HepG2 (cell line): ENCODE results near the gene FAM43B. TPM values are rescaled to one million over a fixed set of nuclear protein-coding genes. Genes with fewer than 3 reads are reported as not detected.
A peak's percentile ranks its signal among the peaks of the same experiment; 100 is the strongest.

ENCODE experiments used
- ATRX ChIP-seq: sonication (generic); formaldehyde crosslinking; IDR thresholded peaks from 2 replicates; pipeline ENCODE4 v1.4.0; 2020; ENCODE audit warnings: missing genetic modification reagents, borderline replicate concordance
- DNMT3B ChIP-seq: conservative IDR thresholded peaks from 2 replicates; pipeline ENCODE4 v1.6.1; 2016; ENCODE audit warnings: missing biosample characterization, control low read depth
- DRAP1 ChIP-seq: IDR thresholded peaks from 2 replicates; pipeline ENCODE4 v1.6.1; 2016; ENCODE audit warnings: missing genetic modification reagents, missing compliant biosample characterization
- FOXK2 ChIP-seq: fragments of 450-650 bp; IDR thresholded peaks from 2 replicates; pipeline ENCODE4 v1.6.1; 2016
- GABPB1 ChIP-seq: IDR thresholded peaks from 2 replicates; pipeline ENCODE4 v1.6.1; 2016; ENCODE audit warnings: mild to moderate bottlenecking, missing genetic modification reagents, moderate library complexity, missing compliant biosample characterization
- GATAD1 ChIP-seq: IDR thresholded peaks from 2 replicates; pipeline ENCODE4 v1.6.1; 2016; ENCODE audit warnings: missing genetic modification reagents, missing compliant biosample characterization
- HNF4G ChIP-seq, 2 experiments: sonication (generic) in 1 of 2; formaldehyde crosslinking in 1 of 2; IDR thresholded peaks; 2 replicates each; pipeline versions ENCODE4 v1.4.0 to v1.6.1; 2011 to 2020; ENCODE audit warnings: borderline replicate concordance in 2 of 2, low read depth in 2 of 2, mild to moderate bottlenecking in 2 of 2, low read length in 1 of 2, missing genetic modification reagents in 1 of 2, moderate library complexity in 1 of 2
- HOXA3 ChIP-seq: sonication (generic); formaldehyde crosslinking; IDR thresholded peaks from 2 replicates; pipeline ENCODE4 v1.5.0; 2020; ENCODE audit warnings: missing genetic modification reagents
- IKZF1 ChIP-seq: fragments of 450-650 bp; IDR thresholded peaks from 2 replicates; pipeline ENCODE4 v1.7.1; 2016
- IKZF4 ChIP-seq: sonication (generic); formaldehyde crosslinking; IDR thresholded peaks from 2 replicates; pipeline ENCODE4 v1.5.1; 2020; ENCODE audit warnings: borderline replicate concordance, mild to moderate bottlenecking, low read depth, missing genetic modification reagents; ENCODE audit errors: not compliant biosample characterization
- IRF9 ChIP-seq: sonication (generic); formaldehyde crosslinking; IDR thresholded peaks from 2 replicates; pipeline ENCODE4 v1.8.0; 2022; ENCODE audit warnings: missing genetic modification reagents, mild to moderate bottlenecking, borderline replicate concordance
- NR2F1 ChIP-seq, 2 experiments: fragments of 450-650 bp in 1 of 2; formaldehyde crosslinking in 1 of 2; IDR thresholded peaks; 2 replicates each; pipeline versions ENCODE4 v1.5.0 to v1.6.1; 2016 to 2020; ENCODE audit warnings: mild to moderate bottlenecking in 1 of 2, missing compliant biosample characterization in 1 of 2, missing genetic modification reagents in 1 of 2, moderate library complexity in 1 of 2
- PAF1 ChIP-seq: IDR thresholded peaks from 2 replicates; pipeline ENCODE4 v1.6.1; 2016; ENCODE audit warnings: missing genetic modification reagents, missing compliant biosample characterization
- PRPF4 ChIP-seq: fragments of 200-400 bp; formaldehyde crosslinking; IDR thresholded peaks from 2 replicates; pipeline ENCODE4 v1.6.1; 2016; ENCODE audit warnings: low read length, low read depth; ENCODE audit not compliant: poor library complexity, severe bottlenecking
- ZNF143 ChIP-seq: sonication (generic); formaldehyde crosslinking; IDR thresholded peaks from 2 replicates; pipeline ENCODE4 v1.4.0; 2020; ENCODE audit warnings: missing genetic modification reagents
- ZNF292 ChIP-seq: sonication (generic); formaldehyde crosslinking; IDR thresholded peaks from 2 replicates; pipeline ENCODE4 v1.8.1; 2022; ENCODE audit warnings: mild to moderate bottlenecking, low read depth, missing genetic modification reagents, borderline replicate concordance
- ZNF382 ChIP-seq: sonication (generic); formaldehyde crosslinking; IDR thresholded peaks from 2 replicates; pipeline ENCODE4 v1.5.0; 2020; ENCODE audit warnings: missing genetic modification reagents, mild to moderate bottlenecking, borderline replicate concordance
- ZNF441 ChIP-seq: sonication (generic); formaldehyde crosslinking; IDR thresholded peaks from 2 replicates; pipeline ENCODE4 v1.7.0; 2021; ENCODE audit warnings: missing genetic modification reagents, borderline replicate concordance
- ZNF652 ChIP-seq: IDR thresholded peaks from 2 replicates; pipeline ENCODE4 v1.6.1; 2016; ENCODE audit warnings: low read depth, borderline replicate concordance
- ZNF782 ChIP-seq: sonication (generic); formaldehyde crosslinking; IDR thresholded peaks from 2 replicates; pipeline ENCODE4 v1.4.0; 2020; ENCODE audit warnings: missing genetic modification reagents, mild to moderate bottlenecking, borderline replicate concordance
- ZSCAN12 ChIP-seq: sonication (generic); formaldehyde crosslinking; IDR thresholded peaks from 2 replicates; pipeline ENCODE4 v1.9.0; 2021; ENCODE audit warnings: mild to moderate bottlenecking, missing genetic modification reagents
- polyA plus RNA-seq, 8 experiments: library from polyadenylated mRNA; depleted of rRNA in 3 of 8; stranded (reverse) in 7 of 8; unstranded in 1 of 8; fragments of >200 nt; fragmentation: Illumina TruSeq in 4 of 8; extraction: Trizol in 4 of 8; gene quantifications; 2 replicates each; pipeline versions ENCODE4 v1.2.1 to v1.2.3, GENCODE V29; 2011 to 2016; ENCODE audit warnings: low read depth in 4 of 8, missing spikeins in 1 of 8, mixed read lengths in 1 of 8; ENCODE audit not compliant: insufficient read depth in 1 of 8
- total RNA-seq, 5 experiments: library from RNA; depleted of rRNA; stranded (reverse); fragments of >200 nt; fragmentation: Illumina TruSeq; extraction: Trizol; gene quantifications; 2 replicates each; pipeline ENCODE4 v1.2.3, GENCODE V29; 2016; ENCODE audit warnings: low read depth in 1 of 5
- TF ChIP-seq, protein P1 (sequence below): IDR thresholded peaks from 2 replicates; pipeline ENCODE4 v1.6.1; 2012; ENCODE audit warnings: inconsistent platforms
- TF ChIP-seq, protein P2 (sequence below): sonication (generic); formaldehyde crosslinking; IDR thresholded peaks from 2 replicates; pipeline ENCODE4 v1.5.1; 2020; ENCODE audit warnings: mild to moderate bottlenecking, missing genetic modification reagents
- TF ChIP-seq, protein P3 (sequence below): IDR thresholded peaks from 2 replicates; pipeline ENCODE4 v1.6.1; 2016; ENCODE audit warnings: control low read depth

Gene FAM43B
- total and polyA plus RNA-seq, 2 of the 13 experiments (the other 11 are each of a cell fraction or from before 2014, with no cell fraction given) = 0.63 to 3.7 TPM

- TF ChIP-seq, protein P1, sequence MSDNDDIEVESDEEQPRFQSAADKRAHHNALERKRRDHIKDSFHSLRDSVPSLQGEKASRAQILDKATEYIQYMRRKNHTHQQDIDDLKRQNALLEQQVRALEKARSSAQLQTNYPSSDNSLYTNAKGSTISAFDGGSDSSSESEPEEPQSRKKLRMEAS = no peak; the same call in 1 of the 2 replicates
- no peak; the same call in 1 of the 2 replicates for TF ChIP-seq GATAD1 (CRISPR knock-in tag)
- no peak; the same call in 1 of the 2 replicates for TF ChIP-seq DNMT3B
- peak; percentile 50 for TF ChIP-seq GABPB1 (CRISPR knock-in tag)
- peak; percentile 93 for TF ChIP-seq FOXK2
- no peak for TF ChIP-seq ZNF782 (CRISPR knock-in tag)
- TF ChIP-seq ATRX (CRISPR knock-in tag) = no peak
- 0 out of 2 replicates have a peak, but pooled peaks have one; percentile 25 for TF ChIP-seq ZNF143
- TF ChIP-seq ZNF292 (CRISPR knock-in tag) = peak; percentile 64; the same call in 1 of the 2 replicates
- TF ChIP-seq PRPF4 = peak; percentile 93
- peak; percentile 17; the same call in 1 of the 2 replicates for TF ChIP-seq HNF4G (IDR thresholded peaks at IDR 0.05; ENCODE audit: borderline replicate concordance, low read depth, low read length)
- TF ChIP-seq HNF4G (CRISPR knock-in tag; IDR thresholded peaks at IDR 0.05; ENCODE audit: borderline replicate concordance, low read depth) = no peak
- no peak for TF ChIP-seq ZNF441
- TF ChIP-seq ZSCAN12 (CRISPR knock-in tag) = no peak
- no peak for TF ChIP-seq ZNF652 (CRISPR knock-in tag)
- TF ChIP-seq, protein P2, sequence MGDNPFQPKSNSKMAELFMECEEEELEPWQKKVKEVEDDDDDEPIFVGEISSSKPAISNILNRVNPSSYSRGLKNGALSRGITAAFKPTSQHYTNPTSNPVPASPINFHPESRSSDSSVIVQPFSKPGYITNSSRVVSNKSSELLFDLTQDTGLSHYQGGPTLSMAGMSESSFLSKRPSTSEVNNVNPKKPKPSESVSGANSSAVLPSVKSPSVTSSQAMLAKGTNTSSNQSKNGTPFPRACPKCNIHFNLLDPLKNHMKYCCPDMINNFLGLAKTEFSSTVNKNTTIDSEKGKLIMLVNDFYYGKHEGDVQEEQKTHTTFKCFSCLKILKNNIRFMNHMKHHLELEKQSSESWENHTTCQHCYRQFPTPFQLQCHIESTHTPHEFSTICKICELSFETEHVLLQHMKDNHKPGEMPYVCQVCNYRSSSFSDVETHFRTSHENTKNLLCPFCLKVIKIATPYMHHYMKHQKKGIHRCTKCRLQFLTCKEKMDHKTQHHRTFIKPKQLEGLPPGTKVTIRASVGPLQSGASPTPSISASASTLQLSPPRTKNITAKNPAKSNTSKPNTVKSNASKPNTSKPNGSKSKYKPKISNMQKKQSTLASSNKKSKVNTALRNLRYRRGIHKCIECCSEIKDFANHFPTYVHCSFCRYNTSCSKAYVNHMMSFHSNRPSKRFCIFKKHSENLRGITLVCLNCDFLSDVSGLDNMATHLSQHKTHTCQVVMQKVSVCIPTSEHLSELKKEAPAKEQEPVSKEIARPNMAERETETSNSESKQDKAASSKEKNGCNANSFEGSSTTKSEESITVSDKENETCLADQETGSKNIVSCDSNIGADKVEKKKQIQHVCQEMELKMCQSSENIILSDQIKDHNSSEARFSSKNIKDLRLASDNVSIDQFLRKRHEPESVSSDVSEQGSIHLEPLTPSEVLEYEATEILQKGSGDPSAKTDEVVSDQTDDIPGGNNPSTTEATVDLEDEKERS (CRISPR knock-in tag) = peak; percentile 71; the same call in 1 of the 2 replicates
- TF ChIP-seq PAF1 (CRISPR knock-in tag) = no peak
- TF ChIP-seq DRAP1 = peak; percentile 91
- TF ChIP-seq HOXA3 (CRISPR knock-in tag) = peak; percentile 60; the same call in 1 of the 2 replicates
- TF ChIP-seq NR2F1 (CRISPR knock-in tag; IDR thresholded peaks at IDR 0.05) = no peak
- TF ChIP-seq IRF9 (CRISPR knock-in tag) = peak; percentile 70; the same call in 1 of the 2 replicates
- no peak for TF ChIP-seq IKZF1
- TF ChIP-seq IKZF4 (CRISPR knock-in tag) = peak; percentile 63
- TF ChIP-seq, protein P3, sequence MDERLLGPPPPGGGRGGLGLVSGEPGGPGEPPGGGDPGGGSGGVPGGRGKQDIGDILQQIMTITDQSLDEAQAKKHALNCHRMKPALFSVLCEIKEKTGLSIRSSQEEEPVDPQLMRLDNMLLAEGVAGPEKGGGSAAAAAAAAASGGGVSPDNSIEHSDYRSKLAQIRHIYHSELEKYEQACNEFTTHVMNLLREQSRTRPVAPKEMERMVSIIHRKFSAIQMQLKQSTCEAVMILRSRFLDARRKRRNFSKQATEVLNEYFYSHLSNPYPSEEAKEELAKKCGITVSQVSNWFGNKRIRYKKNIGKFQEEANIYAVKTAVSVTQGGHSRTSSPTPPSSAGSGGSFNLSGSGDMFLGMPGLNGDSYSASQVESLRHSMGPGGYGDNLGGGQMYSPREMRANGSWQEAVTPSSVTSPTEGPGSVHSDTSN (CRISPR knock-in tag) = no peak
- no peak for TF ChIP-seq ZNF382 (CRISPR knock-in tag)
These were observed at the start of gene FAM43B (continued) for GRCh38 chr1:20551945-20552727.
